Measurements from ENCODE around the gene CYP19A1.

DNA sequence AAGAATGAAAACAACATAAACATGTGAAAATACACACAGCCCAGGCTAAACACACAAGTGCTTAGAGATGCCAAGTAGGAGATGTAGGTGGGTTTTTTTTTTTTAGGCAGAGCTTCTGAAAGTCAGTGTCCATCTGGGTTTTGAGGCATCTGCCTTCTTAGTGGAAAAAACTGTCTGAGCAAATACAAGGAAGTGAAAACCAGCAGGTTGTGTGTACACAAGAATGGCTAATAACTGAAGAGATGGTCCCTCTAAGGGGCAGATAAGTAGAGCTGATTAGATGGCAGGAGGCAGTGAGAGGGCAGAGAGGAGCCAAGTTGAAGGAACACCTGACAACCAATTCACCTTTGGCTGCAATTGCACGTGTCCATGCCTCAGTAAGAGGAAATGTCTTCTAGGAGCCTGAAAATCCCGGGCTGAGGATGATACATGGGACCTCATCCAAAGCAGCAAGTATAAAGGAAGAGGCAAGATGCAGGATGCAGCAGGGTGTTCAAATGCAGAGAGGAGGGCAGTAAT is 34.9 kb downstream of the CYP19A1 start:
- TF ChIP-seq, protein P1, sequence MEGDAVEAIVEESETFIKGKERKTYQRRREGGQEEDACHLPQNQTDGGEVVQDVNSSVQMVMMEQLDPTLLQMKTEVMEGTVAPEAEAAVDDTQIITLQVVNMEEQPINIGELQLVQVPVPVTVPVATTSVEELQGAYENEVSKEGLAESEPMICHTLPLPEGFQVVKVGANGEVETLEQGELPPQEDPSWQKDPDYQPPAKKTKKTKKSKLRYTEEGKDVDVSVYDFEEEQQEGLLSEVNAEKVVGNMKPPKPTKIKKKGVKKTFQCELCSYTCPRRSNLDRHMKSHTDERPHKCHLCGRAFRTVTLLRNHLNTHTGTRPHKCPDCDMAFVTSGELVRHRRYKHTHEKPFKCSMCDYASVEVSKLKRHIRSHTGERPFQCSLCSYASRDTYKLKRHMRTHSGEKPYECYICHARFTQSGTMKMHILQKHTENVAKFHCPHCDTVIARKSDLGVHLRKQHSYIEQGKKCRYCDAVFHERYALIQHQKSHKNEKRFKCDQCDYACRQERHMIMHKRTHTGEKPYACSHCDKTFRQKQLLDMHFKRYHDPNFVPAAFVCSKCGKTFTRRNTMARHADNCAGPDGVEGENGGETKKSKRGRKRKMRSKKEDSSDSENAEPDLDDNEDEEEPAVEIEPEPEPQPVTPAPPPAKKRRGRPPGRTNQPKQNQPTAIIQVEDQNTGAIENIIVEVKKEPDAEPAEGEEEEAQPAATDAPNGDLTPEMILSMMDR (IDR thresholded peaks at IDR 0.05; ENCODE audit: low read depth, low read length, missing input control) = no peak
- TF ChIP-seq, protein P2, sequence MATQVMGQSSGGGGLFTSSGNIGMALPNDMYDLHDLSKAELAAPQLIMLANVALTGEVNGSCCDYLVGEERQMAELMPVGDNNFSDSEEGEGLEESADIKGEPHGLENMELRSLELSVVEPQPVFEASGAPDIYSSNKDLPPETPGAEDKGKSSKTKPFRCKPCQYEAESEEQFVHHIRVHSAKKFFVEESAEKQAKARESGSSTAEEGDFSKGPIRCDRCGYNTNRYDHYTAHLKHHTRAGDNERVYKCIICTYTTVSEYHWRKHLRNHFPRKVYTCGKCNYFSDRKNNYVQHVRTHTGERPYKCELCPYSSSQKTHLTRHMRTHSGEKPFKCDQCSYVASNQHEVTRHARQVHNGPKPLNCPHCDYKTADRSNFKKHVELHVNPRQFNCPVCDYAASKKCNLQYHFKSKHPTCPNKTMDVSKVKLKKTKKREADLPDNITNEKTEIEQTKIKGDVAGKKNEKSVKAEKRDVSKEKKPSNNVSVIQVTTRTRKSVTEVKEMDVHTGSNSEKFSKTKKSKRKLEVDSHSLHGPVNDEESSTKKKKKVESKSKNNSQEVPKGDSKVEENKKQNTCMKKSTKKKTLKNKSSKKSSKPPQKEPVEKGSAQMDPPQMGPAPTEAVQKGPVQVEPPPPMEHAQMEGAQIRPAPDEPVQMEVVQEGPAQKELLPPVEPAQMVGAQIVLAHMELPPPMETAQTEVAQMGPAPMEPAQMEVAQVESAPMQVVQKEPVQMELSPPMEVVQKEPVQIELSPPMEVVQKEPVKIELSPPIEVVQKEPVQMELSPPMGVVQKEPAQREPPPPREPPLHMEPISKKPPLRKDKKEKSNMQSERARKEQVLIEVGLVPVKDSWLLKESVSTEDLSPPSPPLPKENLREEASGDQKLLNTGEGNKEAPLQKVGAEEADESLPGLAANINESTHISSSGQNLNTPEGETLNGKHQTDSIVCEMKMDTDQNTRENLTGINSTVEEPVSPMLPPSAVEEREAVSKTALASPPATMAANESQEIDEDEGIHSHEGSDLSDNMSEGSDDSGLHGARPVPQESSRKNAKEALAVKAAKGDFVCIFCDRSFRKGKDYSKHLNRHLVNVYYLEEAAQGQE (IDR thresholded peaks at IDR 0.05) = no peak
- no peak for TF ChIP-seq SP1 (IDR thresholded peaks at IDR 0.05)
- TF ChIP-seq YY1 (IDR thresholded peaks at IDR 0.05) = no peak
- no peak for TF ChIP-seq MAX (IDR thresholded peaks at IDR 0.05)
- TF ChIP-seq HNF4G (IDR thresholded peaks at IDR 0.05) = no peak
- TF ChIP-seq, protein P3, sequence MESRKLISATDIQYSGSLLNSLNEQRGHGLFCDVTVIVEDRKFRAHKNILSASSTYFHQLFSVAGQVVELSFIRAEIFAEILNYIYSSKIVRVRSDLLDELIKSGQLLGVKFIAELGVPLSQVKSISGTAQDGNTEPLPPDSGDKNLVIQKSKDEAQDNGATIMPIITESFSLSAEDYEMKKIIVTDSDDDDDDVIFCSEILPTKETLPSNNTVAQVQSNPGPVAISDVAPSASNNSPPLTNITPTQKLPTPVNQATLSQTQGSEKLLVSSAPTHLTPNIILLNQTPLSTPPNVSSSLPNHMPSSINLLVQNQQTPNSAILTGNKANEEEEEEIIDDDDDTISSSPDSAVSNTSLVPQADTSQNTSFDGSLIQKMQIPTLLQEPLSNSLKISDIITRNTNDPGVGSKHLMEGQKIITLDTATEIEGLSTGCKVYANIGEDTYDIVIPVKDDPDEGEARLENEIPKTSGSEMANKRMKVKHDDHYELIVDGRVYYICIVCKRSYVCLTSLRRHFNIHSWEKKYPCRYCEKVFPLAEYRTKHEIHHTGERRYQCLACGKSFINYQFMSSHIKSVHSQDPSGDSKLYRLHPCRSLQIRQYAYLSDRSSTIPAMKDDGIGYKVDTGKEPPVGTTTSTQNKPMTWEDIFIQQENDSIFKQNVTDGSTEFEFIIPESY (IDR thresholded peaks at IDR 0.05) = no peak
- TF ChIP-seq GABPA (IDR thresholded peaks at IDR 0.05 in 1 of 2, conservative IDR thresholded peaks at IDR 0.05 in 1 of 2) = no peak
- no peak for TF ChIP-seq TAF1 (conservative IDR thresholded peaks at IDR 0.05)
- TF ChIP-seq ATF3 (IDR thresholded peaks at IDR 0.05) = no peak
- no peak for TF ChIP-seq EGR1 (IDR thresholded peaks at IDR 0.05; ENCODE audit: low read depth in 2 of 2)
- no peak for TF ChIP-seq RAD21 (IDR thresholded peaks at IDR 0.05)
- no peak for TF ChIP-seq FOXA1 (IDR thresholded peaks at IDR 0.05)
